HepG2 (cell line): ENCODE results near the gene BMP8A. TPM values are rescaled to one million over a fixed set of nuclear protein-coding genes. Genes with fewer than 3 reads are reported as not detected.

ENCODE experiments used
- ATAC-seq: fragments of 200-7000 bp; cut with Tn5 transposase; 3 replicates; pipeline ENCODE4 v1.9.1; 2020; ENCODE audit warnings: mild to moderate bottlenecking, moderate library complexity
- BruUV-seq: library from RNA; stranded (reverse); fragments of 400-500 nt; replicated peaks from 2 replicates; lab custom pipeline; 2021; lab: Mats Ljungman, UMichigan
- CTCF ChIA-PET: fragments of 300-600 bp; formaldehyde crosslinking; extraction: SDS; loops from one replicate; lab custom pipeline; 2021; ENCODE audit warnings: low total read pairs, inconsistent platforms, low intra/inter-chr PET ratio; lab: Yijun Ruan, JAX
- POLR2A ChIA-PET: fragments of 350-600 bp; sonication (Branson Sonifier 250); formaldehyde crosslinking; loops from one replicate; lab custom pipeline; 2020; ENCODE audit warnings: antibody characterized with exemption, inconsistent platforms; lab: Yijun Ruan, JAX
- DNase-seq: peaks from one replicate; pipeline ENCODE4 v3.0.0-alpha.2; 2015; ENCODE audit warnings: low spot score
- FAIRE-seq: peaks from 3 replicates; lab custom pipeline; 2011; peaks lifted over from hg19 to GRCh38; lab: Jason Lieb, UNC
- H2AFZ ChIP-seq: one replicate; pipeline ENCODE4 v1.6.1; 2011; ENCODE audit warnings: low read length, inconsistent platforms
- H3K27ac ChIP-seq: fragments of 300-600 bp; 3 replicates; pipeline ENCODE4 v1.8.0; 2011; ENCODE audit warnings: mixed run types, mild to moderate bottlenecking, mixed read lengths, low read length, inconsistent platforms; ENCODE audit not compliant: insufficient read depth; ENCODE audit errors: extremely low read length
- H3K27me3 ChIP-seq, 2 experiments: fragments of 200-600 bp in 1 of 2; 2 replicates in 1 of 2; 3 replicates in 1 of 2; pipeline versions ENCODE4 v1.6.0 to v1.8.0; 2011; ENCODE audit warnings: low read length in 2 of 2, mild to moderate bottlenecking in 2 of 2, moderate library complexity in 2 of 2, inconsistent platforms in 1 of 2; ENCODE audit not compliant: insufficient read depth in 2 of 2, control insufficient read depth in 1 of 2
- H3K36me3 ChIP-seq, 2 experiments: fragments of 200-600 bp in 1 of 2; replicated peaks in 1 of 2; 2 replicates in 1 of 2; 3 replicates in 1 of 2; pipeline versions ENCODE4 v1.5.1 to v1.8.0; 2011; ENCODE audit warnings: low read length in 2 of 2, inconsistent platforms in 1 of 2; ENCODE audit not compliant: insufficient read depth in 2 of 2, control insufficient read depth in 1 of 2
- H3K4me1 ChIP-seq: 2 replicates; pipeline ENCODE4 v1.5.1; 2012; ENCODE audit warnings: low read length, inconsistent platforms; ENCODE audit not compliant: insufficient read depth
- H3K4me2 ChIP-seq: 2 replicates; pipeline ENCODE4 v1.6.0; 2011; ENCODE audit warnings: low read depth, low read length, inconsistent platforms
- H3K4me3 ChIP-seq, 3 experiments: fragments of 200-600 bp in 1 of 3; sonication (generic), shearing (Covaris generic) in 1 of 3; replicated peaks in 1 of 3; 2 replicates each; pipeline ENCODE4 v1.5.1; 2011 to 2016; ENCODE audit warnings: low read length in 3 of 3, inconsistent platforms in 2 of 3, low read depth in 2 of 3, mild to moderate bottlenecking in 2 of 3, control low read depth in 1 of 3, mixed read lengths in 1 of 3; ENCODE audit not compliant: insufficient read depth in 1 of 3
- H3K79me2 ChIP-seq: one replicate; pipeline ENCODE4 v1.6.1; 2011; ENCODE audit warnings: low read length, inconsistent platforms; ENCODE audit not compliant: insufficient read depth
- H3K9ac ChIP-seq: 2 replicates; pipeline ENCODE4 v1.6.0; 2011; ENCODE audit warnings: mild to moderate bottlenecking, low read depth, low read length, inconsistent platforms; ENCODE audit not compliant: insufficient read depth
- H3K9me3 ChIP-seq: 2 replicates; pipeline ENCODE4 v1.5.1; 2012; ENCODE audit warnings: mild to moderate bottlenecking, low read length
- H4K20me1 ChIP-seq: 2 replicates; pipeline ENCODE4 v1.6.0; 2011; ENCODE audit warnings: inconsistent platforms, mild to moderate bottlenecking, low read length, moderate library complexity; ENCODE audit not compliant: insufficient read depth
- AHR ChIP-seq: IDR thresholded peaks from 2 replicates; pipeline ENCODE4 v1.6.1; 2018; ENCODE audit warnings: missing genetic modification reagents, missing compliant biosample characterization
- ARNTL ChIP-seq: sonication (generic); formaldehyde crosslinking; IDR thresholded peaks from 2 replicates; pipeline ENCODE4 v1.4.0; 2020; ENCODE audit warnings: mild to moderate bottlenecking, missing genetic modification reagents
- ELF4 ChIP-seq: sonication (generic); formaldehyde crosslinking; IDR thresholded peaks from 2 replicates; pipeline ENCODE4 v1.5.0; 2020; ENCODE audit warnings: missing genetic modification reagents, mild to moderate bottlenecking, moderate library complexity, borderline replicate concordance
- ETS1 ChIP-seq: sonication (generic); formaldehyde crosslinking; IDR thresholded peaks from 2 replicates; pipeline ENCODE4 v1.4.0; 2020; ENCODE audit warnings: missing genetic modification reagents
- GATAD1 ChIP-seq: IDR thresholded peaks from 2 replicates; pipeline ENCODE4 v1.6.1; 2016; ENCODE audit warnings: missing genetic modification reagents, missing compliant biosample characterization
- HMGXB4 ChIP-seq, 2 experiments: sonication (generic) in 1 of 2; formaldehyde crosslinking in 1 of 2; IDR thresholded peaks; 2 replicates each; pipeline versions ENCODE4 v1.4.0 to v1.6.1; 2018 to 2020; ENCODE audit warnings: missing genetic modification reagents in 2 of 2, borderline replicate concordance in 1 of 2, low read depth in 1 of 2, mild to moderate bottlenecking in 1 of 2, missing biosample characterization in 1 of 2
- KMT2B ChIP-seq: IDR thresholded peaks from 2 replicates; pipeline ENCODE4 v1.6.1; 2016; ENCODE audit warnings: missing genetic modification reagents, missing compliant biosample characterization
- MED13 ChIP-seq: sonication (generic); formaldehyde crosslinking; IDR thresholded peaks from 2 replicates; pipeline ENCODE4 v1.5.0; 2020; ENCODE audit warnings: missing genetic modification reagents
- MTF2 ChIP-seq: sonication (generic); formaldehyde crosslinking; IDR thresholded peaks from 2 replicates; pipeline ENCODE4 v1.5.0; 2020; ENCODE audit warnings: missing genetic modification reagents, borderline replicate concordance
- NFE2L1 ChIP-seq: sonication (generic); formaldehyde crosslinking; IDR thresholded peaks from 2 replicates; pipeline ENCODE4 v1.4.0; 2020; ENCODE audit warnings: missing genetic modification reagents, mild to moderate bottlenecking, borderline replicate concordance
- NFYB ChIP-seq: sonication (generic); formaldehyde crosslinking; IDR thresholded peaks from 2 replicates; pipeline ENCODE4 v1.4.0; 2020; ENCODE audit warnings: missing genetic modification reagents
- PTBP1 ChIP-seq: fragments of 200-400 bp; formaldehyde crosslinking; IDR thresholded peaks from 2 replicates; pipeline ENCODE4 v1.6.1; 2018; ENCODE audit warnings: low read length, low read depth; ENCODE audit not compliant: poor library complexity, severe bottlenecking
- ZEB1 ChIP-seq: IDR thresholded peaks from 2 replicates; pipeline ENCODE4 v1.6.1; 2012; ENCODE audit warnings: mild to moderate bottlenecking, low read depth, inconsistent platforms; ENCODE audit not compliant: insufficient replicate concordance
- ZNF142 ChIP-seq: sonication (generic); formaldehyde crosslinking; IDR thresholded peaks from 2 replicates; pipeline ENCODE4 v1.4.0; 2020; ENCODE audit warnings: missing genetic modification reagents
- WGBS: methylation state at CpG from one replicate; pipeline ENCODE4 v1.1.6; 2017; ENCODE audit warnings: low lambda C conversion rate; 5-methylcytosine and 5-hydroxymethylcytosine counted together
- in situ Hi-C: cut with HindIII; loops from 2 replicates; pipeline ENCODE4 v1.10.0; 2017; ENCODE audit warnings: low pct_unique_long_range_greater_than_20kb; ENCODE audit not compliant: extremely low pct_ligation_motif_present
- intact Hi-C: fragments of 100-400 bp; cut with micrococcal nuclease; formaldehyde crosslinking; loops from one replicate; pipeline ENCODE4 v1.10.0; 2022; ENCODE audit not compliant: unreplicated experiment
- polyA plus RNA-seq, 8 experiments: library from polyadenylated mRNA; depleted of rRNA in 3 of 8; stranded (reverse) in 7 of 8; unstranded in 1 of 8; fragments of >200 nt; fragmentation: Illumina TruSeq in 4 of 8; extraction: Trizol in 4 of 8; gene quantifications; 2 replicates each; pipeline versions ENCODE4 v1.2.1 to v1.2.3, GENCODE V29; 2011 to 2016; ENCODE audit warnings: low read depth in 4 of 8, missing spikeins in 1 of 8, mixed read lengths in 1 of 8; ENCODE audit not compliant: insufficient read depth in 1 of 8
- total RNA-seq, 5 experiments: library from RNA; depleted of rRNA; stranded (reverse); fragments of >200 nt; fragmentation: Illumina TruSeq; extraction: Trizol; gene quantifications; 2 replicates each; pipeline ENCODE4 v1.2.3, GENCODE V29; 2016; ENCODE audit warnings: low read depth in 1 of 5

Gene BMP8A
- total and polyA plus RNA-seq, 2 of the 13 experiments (the other 11 are each of a cell fraction or from before 2014, with no cell fraction given), result 0.05 TPM; not detected in 1

- no peak for TF ChIP-seq ZNF142 (CRISPR knock-in tag)
Measured at GRCh38 chr1:39478126-39478915, 13.1 kb upstream of the BMP8A start (continued).

GRCh38 chr1:39481289-39481688, 10.1 kb upstream of the BMP8A start:
- Histone ChIP-seq H4K20me1 (no peaks in the 10 kb centered on the region), H2AFZ (no peak overlapping the region), H3K27ac (no peak overlapping the region), H3K27me3 (no peaks in the 10 kb centered on the region), H3K9ac (no peak overlapping the region), H3K4me1 (no peaks in the 10 kb centered on the region), H3K9me3 (no peaks in the 10 kb centered on the region), H3K4me2 (no peak overlapping the region), H3K79me2 (no peaks in the 10 kb centered on the region), H3K36me3 (peaks cover 23 to 54% of the 10 kb centered on the region in 2 experiments), H3K4me3 (no peak overlapping the region)
- BruUV-seq, result no TSS peak
- ChIA-PET CTCF (no interaction called here), POLR2A (no interaction called here)
- no peak for DNase-seq
- 99% methylated on average over 6 of the region's 6 CpGs for WGBS
- intact Hi-C loops (no loop called here), in situ Hi-C loops (no loop called here)
- ATAC-seq, result no peak
- no peak for FAIRE-seq
- no peak for TF ChIP-seq ETS1 (CRISPR knock-in tag)
- TF ChIP-seq NFYB (CRISPR knock-in tag), result no peak
- no peak for TF ChIP-seq MTF2 (CRISPR knock-in tag)
- no peak for TF ChIP-seq PTBP1
- TF ChIP-seq GATAD1 (CRISPR knock-in tag), result no peak
- no peak for TF ChIP-seq ZEB1
- TF ChIP-seq MED13 (CRISPR knock-in tag), result no peak
- no peak for TF ChIP-seq ARNTL
- TF ChIP-seq ELF4 (CRISPR knock-in tag), result no peak
- no peak for TF ChIP-seq KMT2B (CRISPR knock-in tag)
- no peak for TF ChIP-seq NFE2L1 (CRISPR knock-in tag)
- no peak for TF ChIP-seq AHR
- no peak for TF ChIP-seq HMGXB4 (CRISPR knock-in tag; IDR thresholded peaks at IDR 0.05; ENCODE audit: borderline replicate concordance in 1 of 2, low read depth in 1 of 2)
